T-helper 1 cell treated with Interleukin-12 subunit alpha and Interleukin-12 subunit beta and Interleukin-4 antibody, amounts not matched to agents 30 ng/mL and 1 ng/mL, for 36 hours (primary cell): ENCODE data around the gene ARMC9. TPM values are rescaled to one million over a fixed set of nuclear protein-coding genes. Genes with fewer than 3 reads are reported as not detected.
"Not testable (repeated sequence)": the region's sequence is repeated elsewhere in the genome, so short reads cannot be mapped to it uniquely, and the experiment has no call there.

Experiments
- intact Hi-C: fragments of 100-400 bp; cut with micrococcal nuclease; formaldehyde crosslinking; loops from one replicate; pipeline ENCODE4 v1.15.1; 2024
- total RNA-seq: library from RNA; stranded (reverse); gene quantifications from 2 replicates; pipeline ENCODE4 v1.2.3, GENCODE V29; 2022

ARMC9 gene
- total RNA-seq, 1 donor from 2014 or later = 1.4 TPM

DNA sequence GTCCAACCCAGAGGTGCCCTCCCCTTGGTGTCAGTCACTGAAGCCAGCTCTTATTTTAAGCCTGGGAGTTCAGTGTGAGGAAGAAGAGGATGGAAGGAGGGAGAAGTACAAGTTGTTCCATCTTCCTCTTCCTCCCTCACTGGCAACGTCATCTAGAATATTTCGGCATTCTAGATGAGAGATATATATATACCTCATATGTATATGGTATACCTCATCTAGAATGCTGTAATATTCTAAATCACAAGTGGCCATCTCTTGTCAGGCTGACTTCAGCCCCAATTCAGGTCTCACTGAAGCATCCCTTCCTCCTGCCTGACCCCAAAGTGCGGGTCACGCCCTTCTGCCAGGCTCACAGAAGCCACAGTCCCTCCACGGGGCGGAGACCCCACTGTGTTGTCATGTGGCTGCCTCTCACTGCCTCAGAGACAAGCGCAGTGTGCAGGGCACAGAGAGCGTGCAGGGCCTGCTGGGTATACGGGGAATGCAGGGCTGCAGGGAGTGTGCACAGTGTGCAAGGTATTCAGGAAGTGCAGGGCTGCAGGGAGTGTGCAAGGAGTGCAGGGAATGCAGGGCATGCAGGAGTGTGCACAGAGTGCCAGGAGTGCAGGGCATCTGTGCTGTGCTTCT, 164.2 kb downstream of the ARMC9 start:
- intact Hi-C loops = no loop called here

DNA sequence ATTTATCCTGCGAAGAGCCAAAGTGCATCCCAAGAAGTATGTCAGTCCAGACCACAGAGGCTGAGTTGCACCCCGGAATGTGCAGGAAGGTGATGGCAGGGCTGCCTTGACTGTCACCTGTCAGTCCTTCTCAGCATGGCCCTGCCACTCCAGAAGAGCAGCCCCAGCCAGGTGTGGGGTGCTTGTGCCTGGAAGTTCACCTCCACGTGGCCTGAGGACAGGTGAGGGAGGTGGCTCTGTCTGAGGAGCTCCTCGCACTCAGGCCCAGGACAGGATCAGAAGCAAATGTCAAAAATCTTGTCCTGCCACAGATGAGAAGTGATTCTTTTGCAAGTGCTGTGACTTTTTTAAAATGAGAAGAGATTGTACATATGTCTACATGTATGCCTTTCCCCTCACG, 165.6 kb downstream of the ARMC9 start:
- intact Hi-C loops = no loop called here

DNA sequence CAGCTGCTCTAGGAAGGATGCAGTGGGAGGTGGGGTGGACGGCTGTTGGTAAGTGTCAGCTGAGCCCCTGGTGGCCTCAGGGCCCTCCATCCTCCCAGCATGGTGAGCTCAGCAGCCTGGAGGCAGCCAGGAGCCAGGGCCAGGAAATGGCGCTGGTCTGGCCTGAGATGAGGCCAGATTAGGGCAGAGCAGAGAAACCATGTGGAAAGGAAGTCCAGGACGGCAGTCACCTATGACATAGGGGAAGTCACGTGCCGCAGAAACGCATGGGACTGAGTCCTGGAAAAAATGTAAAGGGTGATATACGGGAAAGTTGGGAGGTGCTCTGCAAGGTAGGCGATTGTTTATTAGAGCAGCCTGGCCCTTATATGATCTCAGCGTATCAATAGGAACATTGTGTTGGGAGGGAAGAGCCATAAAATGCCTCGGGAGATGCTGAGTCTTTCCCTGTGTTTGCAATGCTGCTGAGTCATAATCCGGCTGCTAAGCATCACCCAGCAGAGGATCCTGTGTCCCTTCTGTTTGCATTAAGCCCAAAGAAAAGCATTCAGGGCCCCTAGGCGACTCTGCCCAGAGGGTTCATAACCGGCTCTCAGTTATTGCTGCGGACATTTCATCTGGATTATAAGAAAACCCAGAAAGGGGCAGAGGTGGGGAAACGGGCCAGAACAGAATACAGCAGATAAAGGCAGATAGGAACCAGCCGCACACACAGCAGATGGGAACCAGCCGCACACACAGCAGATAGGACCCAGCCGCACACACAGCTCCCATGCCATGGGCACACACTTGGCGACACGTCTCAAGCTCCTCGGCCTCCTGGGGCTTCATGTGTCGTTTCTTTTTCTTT, 166.8 kb downstream of the ARMC9 start:
- intact Hi-C loops = no loop called here

DNA sequence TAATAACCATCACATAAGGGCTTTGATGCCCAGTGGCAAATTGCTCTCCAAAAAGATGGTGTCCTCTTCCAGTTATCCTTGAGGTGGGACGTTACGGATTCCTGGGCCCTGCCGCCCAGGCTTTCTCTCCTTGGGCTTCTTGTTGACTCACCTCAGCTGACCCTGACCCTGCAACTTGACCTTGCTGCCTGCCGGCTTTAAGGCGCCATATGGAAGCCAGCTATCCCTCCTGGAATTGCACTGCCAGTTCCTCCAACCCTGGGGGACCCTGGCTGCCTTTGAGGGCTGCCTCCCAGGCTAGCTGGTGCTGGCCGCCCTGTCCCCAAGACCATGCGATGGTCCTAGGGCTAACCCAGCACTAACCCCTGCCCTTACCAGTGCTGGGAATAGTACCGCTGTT, 168.7 kb downstream of the ARMC9 start:
- intact Hi-C loops = no loop called here

DNA sequence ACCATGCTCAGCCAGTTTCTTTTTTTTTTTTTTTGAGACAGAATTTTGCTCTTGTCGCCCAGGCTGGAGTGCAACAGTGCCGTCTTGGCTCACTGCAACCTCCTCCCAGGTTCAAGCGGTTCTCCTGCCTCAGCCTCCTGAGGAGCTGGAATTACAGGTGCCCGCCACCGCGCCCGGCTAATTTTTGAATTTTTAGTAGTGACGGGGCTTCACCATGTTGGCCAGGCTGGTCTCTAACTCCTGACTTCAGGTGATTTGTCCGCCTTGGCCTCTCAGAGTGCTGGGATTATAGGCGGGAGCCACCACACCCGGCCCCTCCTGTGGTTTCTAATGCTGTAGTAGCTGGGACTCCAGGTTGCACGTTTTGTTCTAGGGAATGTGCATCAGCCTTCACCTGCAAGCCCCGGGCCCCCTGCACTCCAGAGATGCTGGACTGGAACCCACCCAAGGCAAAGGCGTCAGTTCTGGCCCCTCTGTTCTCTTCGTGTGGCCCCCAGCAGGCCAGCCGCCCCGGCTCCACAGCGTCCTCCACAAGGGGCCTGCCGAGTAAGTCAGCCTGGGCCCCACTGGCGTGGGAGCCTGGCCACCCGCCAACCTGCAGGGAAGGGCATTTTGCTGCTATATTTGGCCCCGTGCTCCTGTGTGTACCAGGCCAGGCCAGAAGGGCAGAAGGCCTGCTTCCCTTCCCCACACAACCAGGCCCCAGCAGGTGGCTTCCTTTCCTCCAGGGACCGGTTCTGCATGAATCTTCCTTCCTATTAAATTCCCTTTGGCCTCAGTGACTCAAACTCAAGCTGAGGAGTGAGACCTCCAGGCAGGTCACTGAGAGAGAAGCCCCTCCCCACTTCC, 171.4 kb downstream of the ARMC9 start:
- intact Hi-C loops = no loop called here

DNA sequence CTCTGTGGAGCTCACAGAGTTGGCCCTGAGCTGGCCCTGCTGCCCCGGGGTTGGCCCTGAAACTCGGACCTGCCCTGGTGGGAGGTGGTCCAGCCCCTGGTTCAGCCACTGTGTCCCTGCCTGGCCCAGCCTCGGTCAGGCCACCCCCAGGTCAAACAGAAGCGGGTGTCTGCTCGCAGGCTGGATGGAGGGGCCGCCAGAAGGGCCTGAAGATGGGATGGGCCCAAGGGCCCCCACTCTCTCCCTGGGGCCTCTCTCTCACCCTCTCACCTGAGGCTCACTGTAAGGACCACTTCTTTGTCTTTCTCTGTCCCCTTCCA, 172.0 kb downstream of the ARMC9 start:
- intact Hi-C loops = no loop called here

DNA sequence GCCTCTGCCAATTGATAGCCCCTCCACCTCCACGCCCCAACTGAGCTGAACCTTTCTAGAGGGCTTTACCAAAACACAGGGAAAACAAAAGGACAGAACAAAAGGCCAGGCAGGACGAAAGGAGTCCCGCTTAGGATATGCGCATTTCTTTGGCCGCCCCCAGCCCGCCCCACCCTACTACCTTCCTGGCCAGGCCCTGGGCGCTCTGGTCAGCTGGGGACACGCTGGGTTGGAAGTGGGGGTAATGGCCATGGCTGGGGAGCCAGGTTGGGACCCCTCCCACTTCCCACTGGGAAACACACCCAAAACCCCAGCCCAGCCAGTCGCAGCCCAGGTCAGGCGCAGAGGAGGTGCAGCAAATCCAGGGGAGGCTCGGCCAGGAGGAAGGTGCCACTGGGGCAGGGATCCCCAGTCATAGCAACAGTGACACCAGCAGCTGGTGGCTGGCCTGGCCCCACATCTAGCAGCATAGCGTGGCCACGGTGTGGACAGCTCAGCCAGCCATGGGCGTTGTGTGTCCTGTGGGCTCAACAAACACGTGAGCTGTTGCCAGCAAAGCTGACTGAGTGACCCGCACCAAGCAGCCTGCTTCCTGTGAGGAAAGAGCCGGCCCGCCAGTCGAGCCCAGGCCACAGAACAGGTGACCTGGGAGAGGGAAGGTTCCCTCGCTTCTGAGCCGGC, 172.5 kb downstream of the ARMC9 start:
- intact Hi-C loops = no loop called here

DNA sequence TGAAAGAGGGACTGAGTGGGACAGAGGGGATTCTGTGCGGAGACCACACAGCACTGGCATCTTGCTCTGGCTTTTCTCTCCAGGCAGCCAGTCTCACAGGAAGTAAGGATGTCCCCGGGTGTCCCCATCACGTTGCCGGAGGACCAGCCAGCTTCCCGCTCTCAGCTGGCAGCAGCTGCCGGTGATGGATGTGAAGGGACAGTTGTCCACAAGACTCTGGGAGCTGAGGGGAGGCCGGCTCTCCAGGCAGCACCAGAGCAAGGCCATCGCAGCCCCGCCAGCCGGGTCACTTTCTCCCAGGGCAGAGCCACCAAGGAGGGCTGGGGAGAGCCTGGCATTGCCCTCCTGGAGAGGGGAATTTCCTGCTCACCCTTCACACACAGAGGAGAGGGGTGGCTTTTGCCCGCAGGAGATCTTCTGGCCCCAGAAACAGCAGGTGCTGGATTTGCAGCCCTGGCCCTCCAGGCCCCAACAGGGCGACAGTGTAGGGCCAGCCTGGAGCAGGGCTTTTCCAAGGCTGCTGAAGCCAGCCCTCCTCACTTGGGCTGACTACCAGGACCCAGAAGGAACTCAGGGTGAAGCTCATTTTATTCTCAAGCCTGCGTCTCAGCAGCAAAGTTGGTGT, 173.1 kb downstream of the ARMC9 start:
- intact Hi-C loops = no loop called here

DNA sequence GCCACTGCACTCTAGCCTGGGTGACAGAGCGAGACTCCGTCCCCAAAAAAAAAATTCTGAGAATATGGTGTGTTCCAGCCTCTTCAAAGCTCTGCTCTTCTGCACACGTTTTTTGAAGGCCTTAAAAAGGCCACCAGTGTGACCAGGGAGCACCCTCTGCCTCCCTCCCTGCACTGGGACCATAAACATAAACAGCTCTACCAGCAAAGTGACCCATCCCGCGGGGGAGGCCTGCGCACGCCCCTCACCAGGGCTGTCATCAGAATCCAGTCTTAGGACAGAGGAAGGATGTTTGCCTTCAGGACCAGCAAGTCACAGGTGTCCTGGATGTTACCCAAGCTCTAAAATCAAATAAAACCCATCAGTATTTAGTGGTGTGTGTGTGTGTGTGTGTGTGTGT, 173.9 kb downstream of the ARMC9 start:
- intact Hi-C loops = no loop called here

DNA sequence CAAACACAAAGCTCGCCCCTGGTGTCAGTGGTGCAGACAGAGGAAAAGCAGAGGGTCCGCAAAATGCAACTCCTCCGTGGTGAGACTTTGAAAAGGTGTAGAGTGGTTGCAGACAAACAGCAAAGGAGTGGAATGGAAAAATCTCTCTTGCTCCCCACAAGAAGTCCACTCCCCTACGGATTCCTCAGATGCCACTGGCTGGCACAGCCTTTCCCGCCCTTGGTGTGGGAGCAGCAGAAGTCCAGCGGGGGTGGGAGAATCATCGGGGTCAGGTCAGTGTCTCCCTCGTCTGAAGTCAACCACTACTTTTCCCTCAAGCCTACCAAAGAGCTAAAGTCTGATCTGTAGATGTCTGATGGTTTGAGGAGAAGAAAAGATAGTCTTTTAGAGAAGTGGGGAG, 174.8 kb downstream of the ARMC9 start:
- intact Hi-C loops = no loop called here

DNA sequence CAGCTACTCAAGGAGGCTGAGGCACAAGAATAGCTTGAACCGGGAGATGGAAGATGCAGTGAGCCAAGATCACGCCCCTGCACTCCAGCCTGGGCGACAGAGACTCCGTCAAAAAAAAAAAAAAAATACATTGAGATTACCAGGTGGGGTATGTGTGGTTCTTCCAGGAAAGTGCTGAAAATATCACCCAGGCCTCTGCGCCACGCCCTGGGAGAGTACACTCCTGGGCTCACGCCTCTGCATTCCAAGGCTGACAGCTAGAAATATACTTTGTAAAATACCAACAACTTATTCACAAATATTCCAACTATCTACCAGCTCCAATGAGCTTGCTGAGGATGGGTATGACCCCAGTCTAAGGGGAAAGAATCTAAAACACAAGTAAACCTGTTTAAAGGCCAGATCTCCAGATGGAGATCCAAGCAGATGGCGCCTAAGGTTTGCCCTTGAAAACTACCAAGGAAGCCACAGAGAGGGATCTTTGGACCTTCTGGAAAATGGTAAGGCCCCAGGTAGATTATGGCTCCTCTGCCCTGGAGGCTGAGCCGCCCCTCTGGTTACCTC, 175.4 kb downstream of the ARMC9 start:
- intact Hi-C loops = no loop called here

DNA sequence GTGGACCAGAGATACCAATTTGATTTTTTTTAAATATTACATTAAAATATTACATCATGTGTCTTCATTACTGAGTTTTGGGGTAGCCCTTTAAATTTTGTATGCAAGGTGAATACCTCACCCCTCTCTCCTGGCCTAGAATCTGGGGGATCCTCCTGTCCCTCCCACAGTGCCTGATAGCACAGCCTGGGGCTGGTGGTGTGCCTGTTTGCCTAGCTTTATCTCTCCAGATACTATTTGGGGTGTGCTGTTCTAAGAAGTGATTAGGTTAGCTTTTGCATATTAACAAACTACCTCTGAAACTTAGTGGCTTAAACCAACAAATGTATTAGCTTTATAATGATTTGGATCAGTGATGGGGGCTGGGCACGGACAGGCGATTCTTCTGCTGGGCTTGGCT, 176.3 kb downstream of the ARMC9 start:
- intact Hi-C loops = no loop called here

DNA sequence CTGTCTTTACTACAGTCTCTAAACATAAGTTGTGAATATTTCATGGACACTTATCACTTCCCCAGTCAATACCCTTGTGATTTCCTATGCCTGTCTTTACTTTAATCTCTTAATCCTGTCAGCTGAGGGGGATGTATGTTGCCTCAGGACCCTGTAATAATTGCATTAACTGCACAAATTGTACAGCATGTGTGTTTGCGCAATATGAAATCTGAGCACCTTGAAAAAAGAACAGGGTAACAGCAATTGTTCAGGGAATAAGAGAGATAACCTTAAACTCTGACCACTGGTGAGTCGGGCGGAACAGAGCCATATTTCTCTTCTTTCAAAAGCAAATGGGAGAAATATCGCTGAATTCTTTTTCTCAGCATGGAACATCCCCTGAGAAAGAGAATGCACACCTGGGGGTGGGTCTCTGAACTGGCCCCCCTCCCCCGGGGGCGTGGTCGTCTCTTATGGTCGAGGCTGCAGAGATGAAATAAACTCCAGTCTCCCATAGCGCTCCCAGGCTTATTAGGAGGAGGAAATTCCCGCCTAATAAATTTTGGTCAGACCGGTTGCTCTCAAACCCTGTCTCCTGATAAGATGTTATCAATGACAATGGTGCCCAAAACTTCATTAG, 177.7 kb downstream of the ARMC9 start:
- intact Hi-C loops = not testable (repeated sequence)

DNA sequence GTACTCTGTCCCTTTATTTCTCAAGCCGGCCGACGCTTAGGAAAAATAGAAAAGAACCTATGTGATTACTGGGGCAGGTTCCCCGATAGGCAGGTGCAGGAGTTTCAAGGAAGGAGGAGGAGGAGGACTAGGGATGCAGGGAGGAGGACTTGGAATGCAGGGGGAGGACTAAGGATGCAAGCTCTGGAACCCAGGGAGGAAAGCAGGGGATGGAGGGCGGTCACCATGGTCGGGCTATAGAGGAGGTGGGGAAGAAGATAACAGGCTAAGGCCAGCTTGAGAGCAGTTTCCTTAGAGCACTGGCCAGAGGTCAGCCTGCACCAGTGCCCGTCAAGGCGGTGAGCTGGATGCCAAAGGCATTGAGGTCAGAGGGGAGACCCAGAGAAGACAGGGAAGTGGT, 178.4 kb downstream of the ARMC9 start:
- intact Hi-C loops = no loop called here

DNA sequence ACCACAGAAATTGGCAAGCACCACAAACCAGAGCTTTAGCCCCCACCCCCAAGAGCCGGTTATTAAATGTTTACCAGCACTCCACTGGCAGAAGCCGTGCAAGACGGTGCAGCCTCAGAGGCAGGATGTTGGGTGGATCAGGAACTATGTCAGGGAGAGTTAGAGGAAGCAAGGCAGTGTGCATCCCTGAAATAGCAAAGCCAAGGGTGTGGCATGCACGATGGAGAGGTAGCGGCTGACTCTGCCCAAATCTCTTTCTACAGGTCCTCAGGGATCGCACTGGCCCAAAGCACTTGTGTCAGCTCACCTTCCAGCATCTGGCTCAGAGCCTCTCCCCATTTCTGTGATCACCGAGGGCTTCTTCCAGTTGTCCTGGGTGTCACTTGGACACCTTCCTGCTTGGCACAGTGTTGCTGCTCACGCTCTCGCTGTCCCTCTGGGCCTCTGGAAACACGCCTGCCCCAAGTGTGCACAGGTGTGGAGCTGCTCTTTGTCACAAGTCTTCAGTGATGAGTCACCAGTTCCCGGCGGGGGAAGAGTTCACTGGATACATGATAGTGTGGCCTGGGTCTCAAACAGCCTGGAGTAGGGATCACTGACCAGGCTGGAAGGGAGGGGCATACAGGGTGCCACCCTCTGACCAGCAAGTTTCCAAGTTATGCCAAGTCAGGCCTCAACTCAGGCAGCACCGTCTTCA, 179.7 kb downstream of the ARMC9 start:
- intact Hi-C loops = no loop called here

DNA sequence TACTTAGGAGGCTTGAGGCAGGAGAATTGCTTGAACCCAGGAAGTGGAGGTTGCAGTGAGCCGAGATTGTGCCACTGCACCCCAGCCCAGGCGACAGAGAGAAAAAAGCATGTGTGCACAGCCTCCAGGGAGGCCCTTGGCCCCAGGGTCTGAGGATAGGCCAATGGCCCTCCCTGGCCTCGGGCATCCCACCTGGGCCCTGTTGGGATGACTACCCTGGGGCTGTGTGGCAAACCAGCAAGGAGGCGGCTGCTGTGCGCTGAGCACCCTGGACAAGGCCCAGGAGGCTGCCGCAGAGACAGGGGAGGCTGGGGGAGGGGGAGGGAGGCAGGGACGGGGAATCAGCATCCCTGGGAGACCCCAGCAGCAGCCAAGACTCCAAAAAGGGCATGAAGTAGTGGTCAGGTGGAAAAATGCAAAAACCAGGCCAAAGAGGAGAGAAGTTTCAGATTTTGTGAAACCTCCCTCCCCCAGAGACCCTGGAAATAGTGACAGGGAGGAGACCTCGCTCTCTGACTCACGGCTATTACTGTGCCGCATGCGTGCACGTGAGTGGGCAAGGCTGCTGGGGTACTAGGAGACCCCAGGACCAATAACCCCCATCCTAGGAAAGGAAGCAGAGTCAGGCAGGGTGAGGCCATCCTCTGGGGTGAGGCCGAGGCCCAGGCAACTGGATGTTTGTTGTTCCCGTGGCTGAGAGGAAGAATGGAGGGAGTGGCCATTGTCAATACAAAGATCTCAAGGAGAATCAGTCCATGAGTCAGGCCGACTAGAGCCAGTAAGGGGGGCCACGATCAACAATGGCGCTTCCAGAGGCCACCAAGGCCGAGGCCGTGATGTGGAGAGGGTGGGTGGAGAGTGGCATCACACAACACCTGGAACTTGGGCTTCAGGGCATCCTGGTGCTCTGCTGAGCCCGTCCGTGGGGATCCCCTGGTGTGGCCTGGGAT, 181.1 kb downstream of the ARMC9 start:
- intact Hi-C loops = no loop called here

DNA sequence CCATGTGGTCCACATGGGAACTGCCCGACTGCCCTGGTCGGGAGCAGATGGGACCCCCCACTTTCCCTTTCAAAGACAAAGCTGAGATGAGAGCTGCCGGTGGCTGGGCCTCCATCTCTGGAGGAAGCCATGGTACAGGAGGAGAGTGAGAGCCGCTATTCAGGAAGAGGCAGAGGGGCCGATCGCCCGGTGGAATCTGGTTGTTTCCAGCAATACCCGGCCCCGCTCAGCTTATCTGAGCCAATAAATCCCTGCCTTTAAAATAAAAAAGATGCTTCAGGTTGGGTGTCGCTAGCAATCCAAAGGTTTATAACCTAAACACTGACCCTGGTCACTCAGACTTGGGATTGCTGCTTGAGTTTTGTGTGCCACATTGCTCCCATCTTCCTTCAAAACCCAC, 181.9 kb downstream of the ARMC9 start:
- intact Hi-C loops = no loop called here

DNA sequence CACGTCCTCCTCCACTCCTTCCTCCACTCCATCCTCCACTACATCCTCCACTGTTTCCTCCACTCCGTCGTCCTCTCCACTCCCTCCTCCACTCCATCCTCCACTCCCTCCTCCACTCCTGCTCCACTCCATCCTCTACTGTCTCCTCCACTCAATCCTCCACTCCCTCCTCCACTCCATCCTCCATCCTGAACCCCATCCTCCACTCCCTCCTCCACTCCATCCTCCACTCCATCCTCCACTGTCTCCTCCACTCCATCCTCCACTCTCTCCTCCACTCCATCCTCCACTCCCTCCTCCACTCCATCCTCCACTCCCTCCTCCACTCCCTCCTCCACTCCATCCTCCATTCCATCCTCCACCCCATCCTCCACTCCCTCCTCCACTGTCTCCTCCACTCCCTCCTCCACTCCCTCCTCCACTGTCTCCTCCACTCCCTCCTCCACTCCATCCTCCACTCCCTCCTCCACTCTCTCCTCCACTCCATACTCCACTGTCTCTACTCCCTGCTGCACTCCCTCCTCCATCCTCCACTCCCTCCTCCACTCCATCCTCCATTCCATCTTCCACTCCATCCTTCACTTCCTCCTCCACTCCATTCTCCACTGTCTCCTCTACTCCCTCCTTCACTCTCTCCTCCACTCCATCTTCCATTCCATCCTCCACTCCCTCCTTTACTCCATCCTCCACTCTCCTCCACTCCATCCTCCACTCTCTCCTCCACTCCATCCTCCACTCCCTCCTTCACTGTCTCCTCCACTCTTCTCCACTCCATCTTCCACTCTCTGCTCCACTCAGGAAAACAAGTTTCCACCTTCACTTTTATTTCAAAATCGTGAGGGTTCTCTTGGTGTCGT, 182.8 kb downstream of the ARMC9 start:
- intact Hi-C loops = no loop called here
